ENCODE data around the gene SPTLC3.

- TF ChIP-seq, protein P1, sequence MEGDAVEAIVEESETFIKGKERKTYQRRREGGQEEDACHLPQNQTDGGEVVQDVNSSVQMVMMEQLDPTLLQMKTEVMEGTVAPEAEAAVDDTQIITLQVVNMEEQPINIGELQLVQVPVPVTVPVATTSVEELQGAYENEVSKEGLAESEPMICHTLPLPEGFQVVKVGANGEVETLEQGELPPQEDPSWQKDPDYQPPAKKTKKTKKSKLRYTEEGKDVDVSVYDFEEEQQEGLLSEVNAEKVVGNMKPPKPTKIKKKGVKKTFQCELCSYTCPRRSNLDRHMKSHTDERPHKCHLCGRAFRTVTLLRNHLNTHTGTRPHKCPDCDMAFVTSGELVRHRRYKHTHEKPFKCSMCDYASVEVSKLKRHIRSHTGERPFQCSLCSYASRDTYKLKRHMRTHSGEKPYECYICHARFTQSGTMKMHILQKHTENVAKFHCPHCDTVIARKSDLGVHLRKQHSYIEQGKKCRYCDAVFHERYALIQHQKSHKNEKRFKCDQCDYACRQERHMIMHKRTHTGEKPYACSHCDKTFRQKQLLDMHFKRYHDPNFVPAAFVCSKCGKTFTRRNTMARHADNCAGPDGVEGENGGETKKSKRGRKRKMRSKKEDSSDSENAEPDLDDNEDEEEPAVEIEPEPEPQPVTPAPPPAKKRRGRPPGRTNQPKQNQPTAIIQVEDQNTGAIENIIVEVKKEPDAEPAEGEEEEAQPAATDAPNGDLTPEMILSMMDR (IDR thresholded peaks at IDR 0.05; ENCODE audit: low read depth, low read length, poor library complexity, severe bottlenecking): no peak
- no peak for TF ChIP-seq EZH2phosphoT487 (IDR thresholded peaks at IDR 0.05; ENCODE audit: borderline replicate concordance, low read length)
Measured at GRCh38 chr20:13174402-13174801, 165.6 kb downstream of the SPTLC3 start.
